NCI-H1417 (cell line): ENCODE measurements around the gene SPECC1.
A peak's percentile ranks its signal among the peaks of the same experiment; 100 is the strongest.
"Not testable (repeated sequence)": the region's sequence is repeated elsewhere in the genome, so short reads cannot be mapped to it uniquely, and the experiment has no call there.

Experiments
- DNase-seq, 3 experiments: peaks; one replicate each; lab custom pipeline; 2025; lab: John Stamatoyannopoulos, UW

SPECC1 gene

GRCh38 chr17:20010099-20010863 lies 1.1 kb downstream of the SPECC1 start:
- DNase-seq, result peak; percentile 43 to 69 (median 58)

GRCh38 chr17:20010936-20011335 lies 1.8 kb downstream of the SPECC1 start:
- DNase-seq, result no peak

- DNase-seq, result no peak
Measured at GRCh38 chr17:20012017-20012536, 2.9 kb downstream of the SPECC1 start.

GRCh38 chr17:20016475-20016992 lies 7.4 kb downstream of the SPECC1 start:
- DNase-seq, result not testable (repeated sequence)

GRCh38 chr17:20022701-20023100 lies 13.5 kb downstream of the SPECC1 start:
- DNase-seq, result no peak

GRCh38 chr17:20026960-20027359 lies 17.8 kb downstream of the SPECC1 start:
- DNase-seq, result no peak

GRCh38 chr17:20028443-20028842 lies 19.3 kb downstream of the SPECC1 start:
- DNase-seq, result no peak

- DNase-seq, result no peak
Measured at GRCh38 chr17:20032636-20033035, 23.5 kb downstream of the SPECC1 start.

- no peak for DNase-seq
Measured at GRCh38 chr17:20033415-20033814, 24.3 kb downstream of the SPECC1 start.

GRCh38 chr17:20035501-20035900 lies 26.3 kb downstream of the SPECC1 start:
- DNase-seq, result no peak

- DNase-seq, result not testable (repeated sequence)
Measured at GRCh38 chr17:20037286-20037685, 28.1 kb downstream of the SPECC1 start.

GRCh38 chr17:20039037-20039436 lies 29.9 kb downstream of the SPECC1 start:
- no peak for DNase-seq

- no peak for DNase-seq
Measured at GRCh38 chr17:20040216-20040615, 31.1 kb downstream of the SPECC1 start.

- DNase-seq, result no peak
Measured at GRCh38 chr17:20043021-20043420, 33.9 kb downstream of the SPECC1 start.

- DNase-seq, result no peak
Measured at GRCh38 chr17:20045476-20045875, 36.3 kb downstream of the SPECC1 start.

GRCh38 chr17:20046629-20047028 lies 37.5 kb downstream of the SPECC1 start:
- DNase-seq, result no peak

GRCh38 chr17:20051624-20052023 lies 42.5 kb downstream of the SPECC1 start:
- DNase-seq, result no peak

- DNase-seq, result no peak
Measured at GRCh38 chr17:20053361-20053964, 44.3 kb downstream of the SPECC1 start.

- DNase-seq, result no peak
Measured at GRCh38 chr17:20059728-20060188, 50.6 kb downstream of the SPECC1 start.

GRCh38 chr17:20063665-20064648 lies 54.8 kb downstream of the SPECC1 start:
- peak in 1 of 3 experiments; percentile 18 for DNase-seq

GRCh38 chr17:20066253-20066652 lies 57.1 kb downstream of the SPECC1 start:
- no peak for DNase-seq

- no peak for DNase-seq
Measured at GRCh38 chr17:20067711-20068110, 58.6 kb downstream of the SPECC1 start.
